Glutamatergic neuron (in vitro differentiated cells): ENCODE results near the gene CHIT1. TPM values are rescaled to one million over a fixed set of nuclear protein-coding genes. Genes with fewer than 3 reads are reported as not detected.

Experiments used
- DNase-seq: peaks from one replicate; pipeline ENCODE4 v3.0.0; 2022
- H3K27ac Mint-ChIP-seq: one replicate; pipeline ENCODE4 v1.8.0; 2020; ENCODE audit warnings: mild to moderate bottlenecking, mixed read lengths, inconsistent platforms; ENCODE audit not compliant: unreplicated experiment
- H3K27me3 Mint-ChIP-seq: one replicate; pipeline ENCODE4 v1.8.0; 2020; ENCODE audit warnings: mild to moderate bottlenecking, moderate library complexity, mixed read lengths, inconsistent platforms; ENCODE audit not compliant: unreplicated experiment
- H3K36me3 Mint-ChIP-seq: one replicate; pipeline ENCODE4 v1.8.0; 2020; ENCODE audit warnings: mild to moderate bottlenecking, mixed read lengths, inconsistent platforms; ENCODE audit not compliant: unreplicated experiment
- H3K4me1 Mint-ChIP-seq: one replicate; pipeline ENCODE4 v1.8.0; 2020; ENCODE audit warnings: mild to moderate bottlenecking, low read depth, mixed read lengths, inconsistent platforms; ENCODE audit not compliant: unreplicated experiment
- H3K4me3 Mint-ChIP-seq: one replicate; pipeline ENCODE4 v1.8.0; 2020; ENCODE audit warnings: mild to moderate bottlenecking, mixed read lengths, inconsistent platforms; ENCODE audit not compliant: unreplicated experiment
- H3K9me3 Mint-ChIP-seq: one replicate; pipeline ENCODE4 v1.8.0; 2020; ENCODE audit warnings: mild to moderate bottlenecking, moderate library complexity, mixed read lengths, inconsistent platforms; ENCODE audit not compliant: unreplicated experiment
- CTCF ChIP-seq: fragments of 200-600 bp; sonication (generic); IDR thresholded peaks from one replicate; pipeline ENCODE4 v1.5.0; 2021; ENCODE audit not compliant: partially characterized antibody, unreplicated experiment
- total RNA-seq: library from RNA; stranded (reverse); fragmentation: NEBNext Ultra II Directional; extraction: Animal tissue kit (Norgen Biotek cat#: 25700); gene quantifications from one replicate; pipeline ENCODE4 v1.2.1, GENCODE V29; 2021; ENCODE audit not compliant: unreplicated experiment

The CHIT1 gene
- total RNA-seq, 1 donor from 2014 or later, result 0.10 TPM

GRCh38 chr1:203186446-203187303 is 42.8 kb downstream of the CHIT1 start, which contains the start of gene CHI3L1:
Gene CHI3L1, minus strand, starts transcription at chr1:203186704. Its CDS starts 81 bp downstream, at chr1:203186623.
- Mint-ChIP-seq H3K9me3 (no peaks in the 10 kb centered on the region), H3K36me3 (peaks cover 6% of the 10 kb centered on the region), H3K27ac (no peak within 1 kb of the TSS), H3K4me1 (peaks cover 5% of the 10 kb centered on the region), H3K4me3 (no peak within 1 kb of the TSS), H3K27me3 (peaks cover 5% of the 10 kb centered on the region)
- TF ChIP-seq CTCF, result no peak
- DNase-seq, result no peak

- Mint-ChIP-seq H3K27ac (no peak overlapping the region), H3K4me3 (no peak overlapping the region), H3K36me3 (peaks cover 6% of the 10 kb centered on the region), H3K27me3 (peaks cover 5% of the 10 kb centered on the region), H3K9me3 (no peaks in the 10 kb centered on the region), H3K4me1 (peaks cover 6% of the 10 kb centered on the region)
- TF ChIP-seq CTCF, result no peak
- no peak for DNase-seq
These were observed 43.4 kb downstream of the CHIT1 start for GRCh38 chr1:203186091-203186445.

- DNase-seq, result no peak
- Mint-ChIP-seq H3K4me1 (peaks cover 10% of the 10 kb centered on the region), H3K36me3 (peaks cover 6% of the 10 kb centered on the region), H3K27me3 (peaks cover 9% of the 10 kb centered on the region), H3K4me3 (no peak overlapping the region), H3K27ac (no peak overlapping the region), H3K9me3 (no peaks in the 10 kb centered on the region)
- no peak for TF ChIP-seq CTCF
These were observed 43.9 kb downstream of the CHIT1 start for GRCh38 chr1:203185585-203185984.

GRCh38 chr1:203185061-203185461 is 44.4 kb downstream of the CHIT1 start:
- H3K4me3 Mint-ChIP-seq, result no peak overlapping the region
- H3K9me3 Mint-ChIP-seq, result no peaks in the 10 kb centered on the region
- H3K4me1 Mint-ChIP-seq, result peaks cover 10% of the 10 kb centered on the region
- H3K27ac Mint-ChIP-seq, result no peak overlapping the region
- peaks cover 9% of the 10 kb centered on the region for H3K27me3 Mint-ChIP-seq
- DNase-seq, result no peak
- peaks cover 6% of the 10 kb centered on the region for H3K36me3 Mint-ChIP-seq
- TF ChIP-seq CTCF, result no peak

GRCh38 chr1:203184467-203184866 is 45.0 kb downstream of the CHIT1 start:
- DNase-seq, result no peak
- Mint-ChIP-seq H3K9me3 (peaks cover 2% of the 10 kb centered on the region), H3K36me3 (peaks cover 3% of the 10 kb centered on the region), H3K27ac (no peak overlapping the region), H3K4me3 (no peak overlapping the region), H3K4me1 (peaks cover 10% of the 10 kb centered on the region), H3K27me3 (peaks cover 9% of the 10 kb centered on the region)
- TF ChIP-seq CTCF, result no peak
